Measurements from ENCODE around the gene HSPA1A.

GRCh38 chr6:31775633-31776484, 39.5 kb upstream of the HSPA1A start:
- TF ChIP-seq CTCF (conservative IDR thresholded peaks at IDR 0.05 in 1 of 2, IDR thresholded peaks at IDR 0.05 in 1 of 2; ENCODE audit: low read depth in 1 of 2, low read length in 2 of 2) (no peak), EZH2 (IDR thresholded peaks at IDR 0.05; ENCODE audit: low read length, missing control alignments) (no peak)
